GM21786 (cell line): ENCODE results near the gene TRMT5.

Experiments used
- ATAC-seq: cut with Tn5 transposase; IDR thresholded peaks from one replicate; pipeline ENCODE4 v1.9.1; 2021; ENCODE audit not compliant: unreplicated experiment

Gene TRMT5

GRCh38 chr14:60980811-60981632, at the start of gene TRMT5, which contains the start of gene SLC38A6:
TSS of gene TRMT5 (minus strand) at chr14:60981079. CDS start at chr14:60980973, 106 bp downstream.
TSS of gene SLC38A6 (plus strand) at chr14:60981245. CDS start at chr14:60981278, 33 bp downstream.
- peak; percentile 85 for ATAC-seq

- no peak for ATAC-seq
Observed at GRCh38 chr14:61026526-61026925, 45.6 kb upstream of the TRMT5 start.

GRCh38 chr14:61025251-61026223, 44.7 kb upstream of the TRMT5 start:
- ATAC-seq: peak; percentile 62

GRCh38 chr14:61019537-61019936, 38.7 kb upstream of the TRMT5 start:
- no peak for ATAC-seq

GRCh38 chr14:61003571-61003970, 22.7 kb upstream of the TRMT5 start:
- ATAC-seq: no peak

GRCh38 chr14:60999536-60999935, 18.7 kb upstream of the TRMT5 start:
- no peak for ATAC-seq

- ATAC-seq: no peak
Observed at GRCh38 chr14:60998617-60999016, 17.7 kb upstream of the TRMT5 start.

- no peak for ATAC-seq
Observed at GRCh38 chr14:60989599-60989998, 8.7 kb upstream of the TRMT5 start.

- no peak for ATAC-seq
Observed at GRCh38 chr14:60986500-60986899, 5.6 kb upstream of the TRMT5 start.

- ATAC-seq: no peak
Observed at GRCh38 chr14:60984196-60984595, 3.3 kb upstream of the TRMT5 start.

GRCh38 chr14:60981633-60982455, 965 bp upstream of the TRMT5 start:
- no peak for ATAC-seq

- ATAC-seq: no peak
Observed at GRCh38 chr14:60977847-60978246, 3.0 kb downstream of the TRMT5 start.

GRCh38 chr14:60975551-60975950, 5.3 kb downstream of the TRMT5 start:
- no peak for ATAC-seq

- no peak for ATAC-seq
Observed at GRCh38 chr14:60974090-60974651, 6.7 kb downstream of the TRMT5 start.

GRCh38 chr14:60973070-60973469, 7.8 kb downstream of the TRMT5 start:
- ATAC-seq: no peak

GRCh38 chr14:60972295-60972694, 8.6 kb downstream of the TRMT5 start:
- ATAC-seq: no peak

- no peak for ATAC-seq
Observed at GRCh38 chr14:60971271-60971670, 9.6 kb downstream of the TRMT5 start.

GRCh38 chr14:60970146-60970545, 10.7 kb downstream of the TRMT5 start:
- ATAC-seq: no peak

GRCh38 chr14:60968671-60969070, 12.2 kb downstream of the TRMT5 start:
- ATAC-seq: no peak

GRCh38 chr14:60968099-60968498, 12.8 kb downstream of the TRMT5 start:
- no peak for ATAC-seq
